Measurements from ENCODE around the gene THSD4.

The THSD4 gene

GRCh38 chr15:71387810-71388209, 272.5 kb downstream of the THSD4 start:
- DNase-seq (ENCODE audit: low read depth, low spot score) = no peak
- no peak for TF ChIP-seq CTCF (IDR thresholded peaks at IDR 0.05; ENCODE audit: low read depth, low read length)
- H3K4me3 ChIP-seq (ENCODE audit: low read depth, low read length) = no peak overlapping the region
- in situ Hi-C loops (cut with HindIII; ENCODE audit: low sequenced_read_pairs) = no loop called here

GRCh38 chr15:71390096-71390495, 274.8 kb downstream of the THSD4 start:
- no peak for DNase-seq (ENCODE audit: low read depth, low spot score)
- in situ Hi-C loops (cut with HindIII; ENCODE audit: low sequenced_read_pairs) = no loop called here
- no peak overlapping the region for H3K4me3 ChIP-seq (ENCODE audit: low read depth, low read length)
- no peak for TF ChIP-seq CTCF (IDR thresholded peaks at IDR 0.05; ENCODE audit: low read depth, low read length)

GRCh38 chr15:71391421-71392088, 276.3 kb downstream of the THSD4 start:
- TF ChIP-seq CTCF (IDR thresholded peaks at IDR 0.05; ENCODE audit: low read depth, low read length) = no peak
- in situ Hi-C loops (cut with HindIII; ENCODE audit: low sequenced_read_pairs) = no loop called here
- no peak overlapping the region for H3K4me3 ChIP-seq (ENCODE audit: low read depth, low read length)
- no peak for DNase-seq (ENCODE audit: low read depth, low spot score)

- DNase-seq (ENCODE audit: low read depth, low spot score) = no peak
- no peak for TF ChIP-seq CTCF (IDR thresholded peaks at IDR 0.05; ENCODE audit: low read depth, low read length)
- in situ Hi-C loops (cut with HindIII; ENCODE audit: low sequenced_read_pairs) = no loop called here
Observed at GRCh38 chr15:71392861-71393283, 277.6 kb downstream of the THSD4 start.

GRCh38 chr15:71393383-71393782, 278.1 kb downstream of the THSD4 start:
- no peak for TF ChIP-seq CTCF (IDR thresholded peaks at IDR 0.05; ENCODE audit: low read depth, low read length)
- in situ Hi-C loops (cut with HindIII; ENCODE audit: low sequenced_read_pairs) = no loop called here
- no peak overlapping the region for H3K4me3 ChIP-seq (ENCODE audit: low read depth, low read length)
- no peak for DNase-seq (ENCODE audit: low read depth, low spot score)

More at GRCh38 chr15:71392861-71393283, 277.6 kb downstream of the THSD4 start:
- no peak overlapping the region for H3K4me3 ChIP-seq (ENCODE audit: low read depth, low read length)

GRCh38 chr15:71396536-71397125, 281.4 kb downstream of the THSD4 start:
- no peak for DNase-seq (ENCODE audit: low read depth, low spot score)
- in situ Hi-C loops (cut with HindIII; ENCODE audit: low sequenced_read_pairs) = no loop called here
- H3K4me3 ChIP-seq (ENCODE audit: low read depth, low read length) = no peak overlapping the region
- no peak for TF ChIP-seq CTCF (IDR thresholded peaks at IDR 0.05; ENCODE audit: low read depth, low read length)
